Liver (tissue), 2 donors: ENCODE data around the gene TMEM243.

Experiments used
- MAX ChIP-seq: IDR thresholded peaks from 2 replicates; pipeline ENCODE4 v1.6.1; 2016; ENCODE audit warnings: antibody characterized with exemption
- YY1 ChIP-seq: IDR thresholded peaks from 2 replicates; pipeline ENCODE4 v1.6.1; 2016; ENCODE audit warnings: antibody characterized with exemption, mild to moderate bottlenecking
- TF ChIP-seq, protein P1 (sequence below): fragments of 150-350 bp; IDR thresholded peaks from 2 replicates; pipeline ENCODE4 v1.5.1; 2017; ENCODE audit warnings: improper control_type of control experiment, low read depth, low read length; ENCODE audit not compliant: missing input control
- TF ChIP-seq, protein P2 (sequence below): IDR thresholded peaks from 2 replicates; pipeline ENCODE4 v1.6.1; 2016; ENCODE audit warnings: antibody characterized with exemption
- donor health status: healthy.

GRCh38 chr7:87164433-87164832 lies 55.1 kb downstream of the TMEM243 start:
- TF ChIP-seq, protein P1, sequence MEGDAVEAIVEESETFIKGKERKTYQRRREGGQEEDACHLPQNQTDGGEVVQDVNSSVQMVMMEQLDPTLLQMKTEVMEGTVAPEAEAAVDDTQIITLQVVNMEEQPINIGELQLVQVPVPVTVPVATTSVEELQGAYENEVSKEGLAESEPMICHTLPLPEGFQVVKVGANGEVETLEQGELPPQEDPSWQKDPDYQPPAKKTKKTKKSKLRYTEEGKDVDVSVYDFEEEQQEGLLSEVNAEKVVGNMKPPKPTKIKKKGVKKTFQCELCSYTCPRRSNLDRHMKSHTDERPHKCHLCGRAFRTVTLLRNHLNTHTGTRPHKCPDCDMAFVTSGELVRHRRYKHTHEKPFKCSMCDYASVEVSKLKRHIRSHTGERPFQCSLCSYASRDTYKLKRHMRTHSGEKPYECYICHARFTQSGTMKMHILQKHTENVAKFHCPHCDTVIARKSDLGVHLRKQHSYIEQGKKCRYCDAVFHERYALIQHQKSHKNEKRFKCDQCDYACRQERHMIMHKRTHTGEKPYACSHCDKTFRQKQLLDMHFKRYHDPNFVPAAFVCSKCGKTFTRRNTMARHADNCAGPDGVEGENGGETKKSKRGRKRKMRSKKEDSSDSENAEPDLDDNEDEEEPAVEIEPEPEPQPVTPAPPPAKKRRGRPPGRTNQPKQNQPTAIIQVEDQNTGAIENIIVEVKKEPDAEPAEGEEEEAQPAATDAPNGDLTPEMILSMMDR, result no peak
- TF ChIP-seq YY1, result no peak
- TF ChIP-seq MAX, result no peak
- TF ChIP-seq, protein P2, sequence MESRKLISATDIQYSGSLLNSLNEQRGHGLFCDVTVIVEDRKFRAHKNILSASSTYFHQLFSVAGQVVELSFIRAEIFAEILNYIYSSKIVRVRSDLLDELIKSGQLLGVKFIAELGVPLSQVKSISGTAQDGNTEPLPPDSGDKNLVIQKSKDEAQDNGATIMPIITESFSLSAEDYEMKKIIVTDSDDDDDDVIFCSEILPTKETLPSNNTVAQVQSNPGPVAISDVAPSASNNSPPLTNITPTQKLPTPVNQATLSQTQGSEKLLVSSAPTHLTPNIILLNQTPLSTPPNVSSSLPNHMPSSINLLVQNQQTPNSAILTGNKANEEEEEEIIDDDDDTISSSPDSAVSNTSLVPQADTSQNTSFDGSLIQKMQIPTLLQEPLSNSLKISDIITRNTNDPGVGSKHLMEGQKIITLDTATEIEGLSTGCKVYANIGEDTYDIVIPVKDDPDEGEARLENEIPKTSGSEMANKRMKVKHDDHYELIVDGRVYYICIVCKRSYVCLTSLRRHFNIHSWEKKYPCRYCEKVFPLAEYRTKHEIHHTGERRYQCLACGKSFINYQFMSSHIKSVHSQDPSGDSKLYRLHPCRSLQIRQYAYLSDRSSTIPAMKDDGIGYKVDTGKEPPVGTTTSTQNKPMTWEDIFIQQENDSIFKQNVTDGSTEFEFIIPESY, result no peak
